Neural progenitor cell (in vitro differentiated cells): Measurements from ENCODE around the gene PPP2R5A. TPM values are rescaled to one million over a fixed set of nuclear protein-coding genes. Genes with fewer than 3 reads are reported as not detected.

Experiments used
- DNase-seq: peaks from one replicate; pipeline ENCODE4 v3.0.0-alpha.2; 2016; ENCODE audit warnings: low spot score
- H2AFZ ChIP-seq: fragments of 200-600 bp; sonication (generic); replicated peaks from 2 replicates; pipeline ENCODE4 v1.6.1; 2016; ENCODE audit warnings: antibody characterized with exemption
- H3F3A ChIP-seq: fragments of 200-600 bp; sonication (generic); 2 replicates; pipeline ENCODE4 v1.6.1; 2016; ENCODE audit warnings: antibody characterized with exemption, low read depth
- H3K27ac ChIP-seq: fragments of 200-600 bp; sonication (generic); 2 replicates; pipeline ENCODE4 v1.5.1; 2016; ENCODE audit warnings: mild to moderate bottlenecking
- H3K27me3 ChIP-seq: fragments of 200-600 bp; sonication (generic); 2 replicates; pipeline ENCODE4 v1.6.1; 2016; ENCODE audit warnings: mild to moderate bottlenecking, moderate library complexity
- H3K36me3 ChIP-seq: fragments of 200-600 bp; sonication (generic); 2 replicates; pipeline ENCODE4 v1.5.1; 2016
- H3K4me1 ChIP-seq: fragments of 200-600 bp; sonication (generic); 2 replicates; pipeline ENCODE4 v1.6.1; 2016; ENCODE audit warnings: mixed run types
- H3K4me2 ChIP-seq: fragments of 200-600 bp; sonication (generic); 2 replicates; pipeline ENCODE4 v1.6.1; 2016
- H3K4me3 ChIP-seq: fragments of 200-600 bp; sonication (generic); 2 replicates; pipeline ENCODE4 v1.5.1; 2016
- H3K79me2 ChIP-seq: fragments of 200-600 bp; sonication (generic); 2 replicates; pipeline ENCODE4 v1.6.1; 2016; ENCODE audit warnings: low read depth
- H3K9ac ChIP-seq: fragments of 200-600 bp; sonication (generic); 2 replicates; pipeline ENCODE4 v1.6.1; 2016
- H3K9me3 ChIP-seq: fragments of 200-600 bp; sonication (generic); 2 replicates; pipeline ENCODE4 v1.5.1; 2016; ENCODE audit warnings: low read depth
- H4K20me1 ChIP-seq: fragments of 200-600 bp; sonication (generic); 2 replicates; pipeline ENCODE4 v1.6.1; 2016; ENCODE audit warnings: low read depth
- H3K27ac Mint-ChIP-seq: 3 replicates; pipeline ENCODE4 v1.8.0; 2021; ENCODE audit warnings: mixed read lengths
- H3K27me3 Mint-ChIP-seq: 2 replicates; pipeline ENCODE4 v1.8.0; 2022; ENCODE audit warnings: low read depth, mild to moderate bottlenecking, inconsistent platforms, moderate library complexity, mixed read lengths; ENCODE audit not compliant: insufficient read depth
- H3K36me3 Mint-ChIP-seq: 3 replicates; pipeline ENCODE4 v1.8.0; 2021; ENCODE audit warnings: mixed read lengths
- H3K4me1 Mint-ChIP-seq: 3 replicates; pipeline ENCODE4 v1.8.0; 2021; ENCODE audit warnings: mixed read lengths
- H3K4me3 Mint-ChIP-seq: 3 replicates; pipeline ENCODE4 v1.8.0; 2021; ENCODE audit warnings: mild to moderate bottlenecking, moderate library complexity, mixed read lengths
- H3K9me3 Mint-ChIP-seq: 3 replicates; pipeline ENCODE4 v1.8.0; 2020; ENCODE audit warnings: mixed read lengths
- EZH2 ChIP-seq: fragments of 200-600 bp; sonication (generic); IDR thresholded peaks from 2 replicates; pipeline ENCODE4 v1.6.1; 2017; ENCODE audit warnings: antibody characterized with exemption, mild to moderate bottlenecking, moderate library complexity
- EZH2phosphoT487 ChIP-seq: fragments of 200-600 bp; sonication (generic); IDR thresholded peaks from 2 replicates; pipeline ENCODE4 v1.6.1; 2017; ENCODE audit warnings: antibody characterized with exemption
- total RNA-seq: library from RNA; depleted of rRNA; stranded (reverse); fragments of >200 nt; gene quantifications from 2 replicates; pipeline ENCODE4 v1.2.3, GENCODE V29; 2015; ENCODE audit warnings: low replicate concordance
- TF ChIP-seq, protein P1 (sequence below): fragments of 200-600 bp; sonication (generic); IDR thresholded peaks from 2 replicates; pipeline ENCODE4 v1.5.1; 2017; ENCODE audit warnings: antibody characterized with exemption, mild to moderate bottlenecking

Gene PPP2R5A
- total RNA-seq, 1 donor from 2014 or later: 27.9 TPM

DNA sequence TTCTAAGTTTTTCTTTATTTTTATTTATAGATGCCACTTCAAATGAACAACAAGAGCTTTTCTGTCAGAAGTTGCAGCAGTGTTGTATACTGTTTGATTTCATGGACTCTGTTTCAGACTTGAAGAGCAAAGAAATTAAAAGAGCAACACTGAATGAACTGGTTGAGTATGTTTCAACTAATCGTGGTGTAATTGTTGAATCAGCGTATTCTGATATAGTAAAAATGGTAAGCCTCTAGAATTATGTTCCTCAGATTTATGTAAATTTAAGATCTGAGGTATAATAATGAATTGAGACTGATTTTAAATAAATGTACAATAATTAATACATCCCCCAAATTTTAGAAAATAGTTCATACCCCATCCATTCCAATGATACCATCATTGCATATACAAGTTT is 43.9 kb downstream of the PPP2R5A start:
- DNase-seq: no peak
- Mint-ChIP-seq H3K9me3 (no peaks in the 10 kb centered on the region), H3K27ac (no peak overlapping the region), H3K36me3 (peaks cover 8% of the 10 kb centered on the region), H3K4me1 (no peaks in the 10 kb centered on the region), H3K27me3 (no peaks in the 10 kb centered on the region), H3K4me3 (no peak overlapping the region)
- H3K4me1 ChIP-seq: no peaks in the 10 kb centered on the region
- TF ChIP-seq EZH2phosphoT487 (no peak), EZH2 (no peak)
- TF ChIP-seq, protein P1, sequence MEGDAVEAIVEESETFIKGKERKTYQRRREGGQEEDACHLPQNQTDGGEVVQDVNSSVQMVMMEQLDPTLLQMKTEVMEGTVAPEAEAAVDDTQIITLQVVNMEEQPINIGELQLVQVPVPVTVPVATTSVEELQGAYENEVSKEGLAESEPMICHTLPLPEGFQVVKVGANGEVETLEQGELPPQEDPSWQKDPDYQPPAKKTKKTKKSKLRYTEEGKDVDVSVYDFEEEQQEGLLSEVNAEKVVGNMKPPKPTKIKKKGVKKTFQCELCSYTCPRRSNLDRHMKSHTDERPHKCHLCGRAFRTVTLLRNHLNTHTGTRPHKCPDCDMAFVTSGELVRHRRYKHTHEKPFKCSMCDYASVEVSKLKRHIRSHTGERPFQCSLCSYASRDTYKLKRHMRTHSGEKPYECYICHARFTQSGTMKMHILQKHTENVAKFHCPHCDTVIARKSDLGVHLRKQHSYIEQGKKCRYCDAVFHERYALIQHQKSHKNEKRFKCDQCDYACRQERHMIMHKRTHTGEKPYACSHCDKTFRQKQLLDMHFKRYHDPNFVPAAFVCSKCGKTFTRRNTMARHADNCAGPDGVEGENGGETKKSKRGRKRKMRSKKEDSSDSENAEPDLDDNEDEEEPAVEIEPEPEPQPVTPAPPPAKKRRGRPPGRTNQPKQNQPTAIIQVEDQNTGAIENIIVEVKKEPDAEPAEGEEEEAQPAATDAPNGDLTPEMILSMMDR: no peak
- no peaks in the 10 kb centered on the region for H3K9me3 ChIP-seq
- H2AFZ ChIP-seq: no peak overlapping the region
- H3K36me3 ChIP-seq: no peaks in the 10 kb centered on the region
- H3K4me2 ChIP-seq: no peak overlapping the region
- no peaks in the 10 kb centered on the region for H4K20me1 ChIP-seq
- no peak overlapping the region for H3K4me3 ChIP-seq
- no peaks in the 10 kb centered on the region for H3K79me2 ChIP-seq
- no peaks in the 10 kb centered on the region for H3K27me3 ChIP-seq
- H3F3A ChIP-seq: no peaks in the 10 kb centered on the region
- no peak overlapping the region for H3K27ac ChIP-seq
- no peak overlapping the region for H3K9ac ChIP-seq

DNA sequence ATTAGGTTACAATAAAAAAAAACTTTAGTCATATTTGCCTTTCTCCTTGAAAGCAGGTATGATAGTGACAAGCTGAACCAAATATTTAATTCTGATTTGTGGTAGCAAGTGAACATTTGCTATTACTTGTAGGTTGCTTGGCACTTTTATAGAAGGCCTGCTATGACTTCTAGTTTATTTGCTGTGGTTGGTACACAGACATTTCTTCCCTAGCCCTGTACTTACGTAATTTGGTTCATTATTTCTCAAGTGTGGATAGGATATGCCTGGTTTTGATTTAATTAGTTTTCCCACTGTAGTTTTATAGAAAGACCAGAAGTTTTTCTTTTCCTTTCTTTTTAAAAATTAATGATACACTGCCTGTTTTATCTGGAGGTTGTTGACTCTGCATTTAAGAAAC is 55.9 kb downstream of the PPP2R5A start:
- H3K9me3 Mint-ChIP-seq: no peaks in the 10 kb centered on the region
- H3K9ac ChIP-seq: no peak overlapping the region
- no peak overlapping the region for H3K27ac ChIP-seq
- no peaks in the 10 kb centered on the region for H4K20me1 ChIP-seq
- H3K4me3 ChIP-seq: no peak overlapping the region
- no peaks in the 10 kb centered on the region for H3K79me2 ChIP-seq
- H3K4me3 Mint-ChIP-seq: no peak overlapping the region
- no peak for TF ChIP-seq EZH2phosphoT487
- TF ChIP-seq EZH2: no peak
- TF ChIP-seq, protein P1: no peak
- no peaks in the 10 kb centered on the region for H3K36me3 Mint-ChIP-seq
- DNase-seq: no peak
- no peaks in the 10 kb centered on the region for H3K9me3 ChIP-seq
- no peak overlapping the region for H3K4me2 ChIP-seq
- H3K27ac Mint-ChIP-seq: no peak overlapping the region
- H3K4me1 Mint-ChIP-seq: no peaks in the 10 kb centered on the region
- H2AFZ ChIP-seq: no peak overlapping the region
- no peaks in the 10 kb centered on the region for H3F3A ChIP-seq
- no peaks in the 10 kb centered on the region for H3K27me3 ChIP-seq
- peaks cover 2% of the 10 kb centered on the region for H3K27me3 Mint-ChIP-seq
- H3K4me1 ChIP-seq: no peaks in the 10 kb centered on the region
- no peaks in the 10 kb centered on the region for H3K36me3 ChIP-seq

DNA sequence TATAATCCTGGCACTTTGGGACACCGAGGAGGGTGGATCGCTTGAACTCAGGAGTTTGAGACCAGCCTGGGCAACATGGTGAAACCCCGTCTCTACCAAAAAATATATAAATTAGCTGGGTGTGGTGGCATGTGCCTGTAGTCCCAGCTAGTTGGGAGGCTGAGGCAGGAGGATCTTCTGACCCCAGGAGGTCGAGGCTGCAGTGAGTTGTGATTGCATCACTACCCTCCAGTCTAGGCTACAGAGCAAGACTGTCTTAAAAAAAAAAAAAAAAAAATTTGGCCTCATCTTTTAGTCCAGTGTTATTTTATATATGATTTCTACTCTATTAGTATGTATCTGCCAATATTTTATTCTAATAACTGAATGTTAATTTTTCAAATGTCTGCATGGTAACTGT is 59.7 kb downstream of the PPP2R5A start:
- Histone ChIP-seq H3K4me2 (no peak overlapping the region), H3K27ac (no peak overlapping the region), H3K4me1 (no peaks in the 10 kb centered on the region), H4K20me1 (no peaks in the 10 kb centered on the region), H3K9ac (no peak overlapping the region), H3K9me3 (no peaks in the 10 kb centered on the region), H3K36me3 (no peaks in the 10 kb centered on the region), H2AFZ (no peak overlapping the region), H3K4me3 (no peak overlapping the region), H3K27me3 (no peaks in the 10 kb centered on the region), H3K79me2 (no peaks in the 10 kb centered on the region), H3F3A (no peaks in the 10 kb centered on the region)
- no peak overlapping the region for H3K27ac Mint-ChIP-seq
- TF ChIP-seq EZH2phosphoT487 (no peak), EZH2 (no peak)
- TF ChIP-seq, protein P1: no peak
- H3K4me3 Mint-ChIP-seq: no peak overlapping the region
- no peaks in the 10 kb centered on the region for H3K9me3 Mint-ChIP-seq
- no peaks in the 10 kb centered on the region for H3K36me3 Mint-ChIP-seq
- no peak for DNase-seq
- peaks cover 2% of the 10 kb centered on the region for H3K27me3 Mint-ChIP-seq
- H3K4me1 Mint-ChIP-seq: no peaks in the 10 kb centered on the region

DNA sequence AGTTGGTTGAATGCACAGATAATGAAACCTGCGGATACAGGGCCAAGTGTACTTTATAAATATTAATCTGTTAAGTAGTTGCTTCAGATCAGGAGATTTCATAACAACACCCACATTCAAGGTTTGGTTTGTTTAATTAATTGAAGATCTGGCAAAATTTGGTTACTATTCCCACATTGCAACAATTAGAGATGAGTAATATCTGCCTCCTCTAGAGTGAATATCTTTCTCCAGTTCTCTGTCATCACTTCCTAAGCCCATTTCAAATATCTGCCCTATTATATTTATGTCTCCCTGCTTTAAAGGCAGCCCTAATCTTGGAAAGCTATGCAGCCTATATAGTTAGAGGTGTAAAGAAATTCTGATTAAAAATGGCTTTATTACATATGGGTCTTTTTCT is 61.4 kb downstream of the PPP2R5A start:
- no peak overlapping the region for H2AFZ ChIP-seq

More for the DNA sequence above, 61.4 kb downstream of the PPP2R5A start:
- no peaks in the 10 kb centered on the region for H3K27me3 ChIP-seq
- no peak overlapping the region for H3K9ac ChIP-seq
- H3K4me1 ChIP-seq: no peaks in the 10 kb centered on the region
- no peak overlapping the region for H3K4me2 ChIP-seq
- no peaks in the 10 kb centered on the region for H3F3A ChIP-seq
- H3K9me3 Mint-ChIP-seq: no peaks in the 10 kb centered on the region
- H3K4me1 Mint-ChIP-seq: no peaks in the 10 kb centered on the region
- no peak overlapping the region for H3K27ac ChIP-seq
- H3K4me3 Mint-ChIP-seq: no peak overlapping the region
- TF ChIP-seq, protein P1: no peak
- no peak for TF ChIP-seq EZH2
- TF ChIP-seq EZH2phosphoT487: no peak
- H3K36me3 ChIP-seq: no peaks in the 10 kb centered on the region
- H3K27ac Mint-ChIP-seq: no peak overlapping the region
- no peak overlapping the region for H3K4me3 ChIP-seq
- H4K20me1 ChIP-seq: no peaks in the 10 kb centered on the region
- no peak for DNase-seq
- no peaks in the 10 kb centered on the region for H3K9me3 ChIP-seq
- no peaks in the 10 kb centered on the region for H3K79me2 ChIP-seq
- H3K27me3 Mint-ChIP-seq: peaks cover 2% of the 10 kb centered on the region
- no peaks in the 10 kb centered on the region for H3K36me3 Mint-ChIP-seq
